Hematopoietic multipotent progenitor cell treated with erythropoietin and hydrocortisone succinate and interleukin-3 and kit ligand, for 4 days (in vitro differentiated cells): ENCODE results near the gene TIGD7.
"Not testable (repeated sequence)": the region's sequence is repeated elsewhere in the genome, so short reads cannot be mapped to it uniquely, and the experiment has no call there.

Experiments used
- DNase-seq: peaks from one replicate; pipeline ENCODE4 v3.0.0-alpha.2; 2015

TIGD7 gene

GRCh38 chr16:3282103-3282729 is 23.0 kb downstream of the TIGD7 start:
- DNase-seq, result peak; percentile 90

- peak; percentile 57 for DNase-seq
Measured at GRCh38 chr16:3281222-3281820, 23.9 kb downstream of the TIGD7 start.

- no peak for DNase-seq
Measured at GRCh38 chr16:3276679-3277078, 28.6 kb downstream of the TIGD7 start.

- DNase-seq, result no peak
Measured at GRCh38 chr16:3274947-3275346, 30.3 kb downstream of the TIGD7 start.

GRCh38 chr16:3274490-3274889 is 30.7 kb downstream of the TIGD7 start:
- DNase-seq, result no peak

GRCh38 chr16:3271281-3271680 is 33.9 kb downstream of the TIGD7 start:
- DNase-seq, result not testable (repeated sequence)

- not testable (repeated sequence) for DNase-seq
Measured at GRCh38 chr16:3270718-3271117, 34.5 kb downstream of the TIGD7 start.

- no peak for DNase-seq
Measured at GRCh38 chr16:3268294-3268693, 36.9 kb downstream of the TIGD7 start.

- peak; percentile 70 for DNase-seq
Measured at GRCh38 chr16:3266873-3267537, 38.2 kb downstream of the TIGD7 start.

GRCh38 chr16:3264137-3265036 is 40.8 kb downstream of the TIGD7 start:
- DNase-seq, result peak; percentile 99

GRCh38 chr16:3262517-3262916 is 42.7 kb downstream of the TIGD7 start:
- DNase-seq, result no peak

GRCh38 chr16:3259836-3260235 is 45.4 kb downstream of the TIGD7 start:
- DNase-seq, result no peak

GRCh38 chr16:3256866-3257465 is 48.3 kb downstream of the TIGD7 start:
- DNase-seq, result no peak

GRCh38 chr16:3256146-3256865 is 48.9 kb downstream of the TIGD7 start, which contains the start of gene MEFV:
Gene MEFV, minus strand, starts transcription at chr16:3256633. Its CDS starts 46 bp downstream, at chr16:3256587.
- no peak for DNase-seq

GRCh38 chr16:3254309-3254708 is 50.9 kb downstream of the TIGD7 start:
- no peak for DNase-seq

- no peak for DNase-seq
Measured at GRCh38 chr16:3252967-3253366, 52.3 kb downstream of the TIGD7 start.

GRCh38 chr16:3249451-3249850 is 55.8 kb downstream of the TIGD7 start:
- DNase-seq, result no peak

GRCh38 chr16:3249020-3249419 is 56.2 kb downstream of the TIGD7 start:
- DNase-seq, result no peak
